Left renal pelvis (tissue), 4 donors: Measurements from ENCODE around the gene LETM1. TPM values are rescaled to one million over a fixed set of nuclear protein-coding genes. Genes with fewer than 3 reads are reported as not detected.

Source experiments
- DNase-seq, 4 donors: peaks; one replicate each; pipeline ENCODE4 v3.0.0-alpha.2; 2013; ENCODE audit warnings: low read depth in 4 of 4, low spot score in 3 of 4
- polyA plus RNA-seq, 4 donors: library from polyadenylated mRNA; unstranded; fragments of 120-200 nt; gene quantifications; one replicate each; pipeline ENCODE4 v1.2.1, GENCODE V29; 2013; ENCODE audit not compliant: insufficient read length in 4 of 4

Gene LETM1
- polyA plus RNA-seq, 4 donors = 14.8 to 30.4 (median 21.2) TPM

DNA sequence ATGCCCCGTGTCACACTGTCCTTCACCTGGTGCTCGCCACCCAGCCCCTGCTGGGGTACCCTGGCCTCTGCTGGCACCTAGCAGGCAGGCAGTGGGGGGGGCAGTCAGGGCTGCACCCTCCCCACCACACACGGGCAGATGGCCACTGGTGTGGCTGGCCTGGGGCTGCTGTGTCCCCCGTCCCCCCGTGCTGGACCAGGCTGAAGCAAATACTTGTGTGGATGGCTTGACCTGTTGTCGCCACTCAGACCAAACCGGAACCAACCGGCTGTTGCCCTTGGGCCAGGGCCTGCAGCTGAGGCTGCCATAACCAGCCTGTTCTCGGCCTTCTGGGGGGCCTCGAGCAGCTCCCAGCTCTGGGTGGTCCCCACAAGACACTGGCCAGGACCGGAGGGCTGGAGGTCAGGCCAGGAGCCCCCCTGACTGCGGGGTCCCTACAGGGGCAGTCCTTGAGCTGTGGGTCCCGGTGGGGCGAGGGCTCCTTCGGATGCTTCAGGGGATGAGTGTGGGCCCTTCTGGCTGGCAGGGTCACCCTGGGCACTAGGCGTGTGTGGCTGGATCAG, 58.6 kb downstream of the LETM1 start:
- no peak for DNase-seq

DNA sequence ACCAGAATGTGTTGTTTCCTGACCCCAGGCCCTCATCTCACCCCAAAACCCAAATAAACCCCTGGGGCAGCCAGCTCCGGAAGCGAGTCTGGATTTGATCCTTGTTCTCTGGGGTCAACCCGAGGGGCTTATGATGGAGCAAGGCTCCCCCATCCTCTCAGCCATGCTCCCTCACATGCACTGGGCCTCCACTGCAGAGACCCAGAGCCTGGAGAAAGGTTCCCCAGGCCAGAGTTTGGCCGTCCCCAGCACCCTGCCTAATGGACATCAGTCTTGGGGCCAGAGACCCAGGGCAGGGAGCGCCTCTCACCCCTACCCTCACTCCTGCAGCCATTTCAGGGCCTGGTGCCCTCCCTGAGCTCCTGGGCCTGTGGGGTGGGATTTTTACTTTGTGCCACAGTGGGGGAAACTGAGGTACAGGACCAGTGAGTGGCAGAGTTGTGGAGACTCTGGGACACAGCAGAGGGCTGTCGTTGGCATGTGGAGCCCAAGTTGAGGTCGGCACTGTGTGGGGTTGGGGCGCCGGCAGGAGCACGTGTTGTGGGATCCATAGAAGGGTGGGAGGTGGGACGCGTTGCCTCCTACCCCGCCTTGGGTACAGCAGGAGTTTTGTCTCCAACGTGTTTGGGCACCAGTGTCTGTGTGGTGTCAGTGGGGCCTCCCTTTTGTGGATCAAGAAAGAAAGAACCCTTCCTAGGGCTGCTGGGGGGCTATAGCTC, 59.3 kb downstream of the LETM1 start:
- DNase-seq = no peak

DNA sequence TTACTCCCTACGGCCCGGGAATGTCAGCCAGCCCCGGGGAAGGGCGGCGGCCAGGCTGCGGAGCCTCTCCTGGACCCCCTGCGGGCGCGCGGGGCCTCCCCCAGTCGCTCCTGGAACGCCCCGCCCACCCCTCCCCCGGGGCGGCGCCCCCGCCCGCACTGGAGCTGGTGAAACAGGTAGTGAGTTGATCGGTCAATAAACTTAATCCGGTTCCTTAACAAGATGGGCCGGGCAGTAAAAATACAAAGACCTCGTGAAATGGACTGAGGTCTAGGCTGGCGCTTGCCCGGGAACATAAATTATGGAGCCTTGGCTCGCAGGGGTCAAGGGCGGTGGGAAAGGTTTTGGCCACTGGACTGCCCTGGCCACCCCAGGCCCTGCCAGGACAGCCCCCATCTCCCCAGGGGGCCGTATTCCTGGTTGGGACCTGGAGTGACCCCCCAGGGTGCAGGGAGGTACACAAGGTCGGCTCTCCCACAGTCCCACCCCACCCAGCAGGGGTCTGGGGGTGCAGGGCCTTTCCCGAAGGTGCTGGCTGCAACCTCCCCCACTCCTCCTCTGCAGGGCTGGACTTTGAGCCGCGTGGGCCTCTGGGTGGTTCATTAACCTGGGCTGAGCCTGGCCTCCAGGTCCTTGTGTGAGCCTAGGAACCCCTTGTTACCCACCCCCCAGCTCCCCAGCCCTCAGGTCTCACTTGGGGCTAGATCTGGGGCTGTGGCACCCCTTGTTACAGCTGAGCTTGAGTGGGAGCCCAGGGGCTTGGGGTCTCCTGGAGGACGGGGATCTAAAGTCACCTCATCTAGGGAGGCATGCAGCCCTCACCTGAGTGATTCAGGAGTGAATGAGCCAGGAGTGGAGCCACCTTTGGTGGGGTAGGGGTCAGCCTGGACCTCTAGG, 60.4 kb downstream of the LETM1 start:
- no peak for DNase-seq

DNA sequence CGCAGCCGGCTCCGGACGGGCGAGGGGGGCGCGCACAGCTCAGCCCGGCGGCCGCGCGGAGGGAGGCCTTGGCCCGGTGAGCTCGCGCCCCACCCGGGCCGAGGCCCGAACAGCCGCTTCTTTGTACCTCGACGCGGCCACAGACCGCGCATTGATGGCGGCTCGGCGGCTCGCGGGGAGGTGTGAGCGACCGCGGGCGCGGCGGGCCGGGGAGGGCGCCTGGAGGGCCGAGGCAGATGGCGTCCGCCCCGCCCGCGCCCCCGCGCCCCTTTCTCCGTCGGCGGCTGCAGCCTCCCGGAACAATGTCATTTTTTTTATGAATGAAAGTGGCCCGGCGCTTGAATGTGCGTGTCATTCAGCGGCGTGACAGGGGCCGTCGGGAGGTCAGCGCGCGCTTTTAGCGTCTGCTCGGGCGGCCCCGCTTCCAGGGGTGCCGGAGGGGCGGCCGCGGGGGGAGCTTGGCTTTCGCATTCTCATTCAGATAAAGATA, 61.1 kb downstream of the LETM1 start:
- DNase-seq = no peak

DNA sequence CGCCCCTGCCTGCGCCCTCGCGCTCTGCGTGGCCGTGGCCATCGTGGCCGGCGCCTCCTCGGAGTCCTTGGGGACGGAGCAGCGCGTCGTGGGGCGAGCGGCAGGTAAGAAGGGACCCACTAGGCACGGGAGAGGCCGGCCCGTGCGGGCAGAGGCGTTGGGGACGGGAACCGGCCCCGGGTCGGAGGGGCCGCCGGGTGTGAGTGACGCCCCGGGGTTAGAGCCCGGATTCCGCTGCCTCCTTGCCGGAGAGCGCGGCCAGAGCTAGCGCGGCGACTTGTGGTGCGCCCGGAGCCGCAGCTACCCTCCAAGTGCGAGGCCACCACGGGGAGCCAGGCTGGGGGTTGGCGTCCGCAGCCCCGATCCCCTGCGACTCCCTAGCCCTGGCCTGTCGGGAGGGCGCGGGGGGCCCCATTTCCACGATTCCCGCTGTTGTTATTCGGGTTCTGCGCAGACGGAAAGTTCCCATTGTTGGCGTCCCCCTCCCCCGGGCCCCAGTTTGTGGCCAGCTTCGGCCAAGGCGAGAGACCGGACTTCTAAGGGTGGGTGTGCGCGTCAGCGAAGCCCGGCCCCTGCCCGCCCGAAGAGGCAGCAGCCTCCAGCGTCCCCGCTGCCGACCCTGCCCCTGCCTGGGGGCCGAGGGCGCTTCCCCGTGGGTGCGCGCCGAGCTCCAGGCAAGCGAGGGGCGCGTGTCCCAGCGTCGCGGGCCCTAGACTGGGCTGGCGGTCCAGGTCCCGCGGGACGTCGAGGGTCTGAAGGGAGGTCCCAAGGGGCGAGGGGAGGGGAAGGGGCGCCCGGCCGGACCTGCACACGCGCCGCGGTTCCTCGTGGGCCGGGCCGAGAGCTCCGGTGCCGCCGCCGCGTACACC, 61.8 kb downstream of the LETM1 start:
- no peak for DNase-seq

DNA sequence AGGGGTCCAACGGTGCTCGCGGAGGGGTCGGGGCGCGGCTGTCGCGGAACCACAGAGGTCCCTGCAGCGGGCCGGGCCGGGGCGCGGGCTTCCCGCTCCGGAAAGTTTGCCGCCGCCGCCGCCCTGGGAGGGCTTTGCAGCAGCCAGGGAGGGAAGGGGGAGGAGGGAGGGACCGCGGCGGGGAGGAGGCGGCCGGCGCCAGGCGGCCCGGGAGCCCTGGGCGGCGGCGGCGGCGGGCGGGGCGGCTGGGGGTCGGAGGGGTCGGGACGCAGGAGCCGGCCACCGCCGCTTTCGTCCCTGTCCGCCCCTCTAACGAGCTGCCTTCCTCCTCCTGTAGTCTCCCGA, 62.5 kb downstream of the LETM1 start:
- no peak for DNase-seq

DNA sequence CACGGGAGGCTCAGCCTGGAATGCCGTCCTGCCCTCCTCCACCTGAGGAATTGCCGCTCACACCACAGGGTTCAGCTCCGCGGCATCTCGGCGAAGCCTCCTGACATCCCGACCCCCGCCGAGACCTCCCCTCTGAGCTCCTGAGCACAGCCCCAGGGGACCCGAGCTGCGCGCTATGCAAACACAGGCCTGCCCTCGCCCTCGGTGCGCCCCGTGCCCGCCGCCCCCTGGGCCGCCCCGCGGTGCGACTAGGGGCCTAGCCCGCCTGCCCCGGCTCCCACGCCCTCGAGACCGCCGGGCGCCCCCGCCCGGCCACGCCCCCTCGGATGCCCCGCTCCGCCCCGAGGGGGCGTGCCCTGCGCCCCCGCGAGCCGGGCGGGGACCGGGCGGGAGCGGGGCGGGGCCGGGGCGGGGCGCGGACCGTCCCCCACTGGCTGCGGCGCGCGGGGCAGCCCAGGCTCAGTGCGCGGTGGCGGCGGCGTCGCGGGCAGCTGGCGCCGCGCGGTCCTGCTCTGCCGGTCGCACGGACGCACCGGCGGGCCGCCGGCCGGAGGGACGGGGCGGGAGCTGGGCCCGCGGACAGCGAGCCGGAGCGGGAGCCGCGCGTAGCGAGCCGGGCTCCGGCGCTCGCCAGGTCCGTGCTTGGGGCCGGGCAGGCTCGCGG, 63.0 kb downstream of the LETM1 start, which contains the start of gene FGFR3:
TSS of gene FGFR3 (plus strand) at position 462 of the 664 bp plus-strand sequence. CDS start 642 bp downstream, outside the sequence.
- DNase-seq = no peak

DNA sequence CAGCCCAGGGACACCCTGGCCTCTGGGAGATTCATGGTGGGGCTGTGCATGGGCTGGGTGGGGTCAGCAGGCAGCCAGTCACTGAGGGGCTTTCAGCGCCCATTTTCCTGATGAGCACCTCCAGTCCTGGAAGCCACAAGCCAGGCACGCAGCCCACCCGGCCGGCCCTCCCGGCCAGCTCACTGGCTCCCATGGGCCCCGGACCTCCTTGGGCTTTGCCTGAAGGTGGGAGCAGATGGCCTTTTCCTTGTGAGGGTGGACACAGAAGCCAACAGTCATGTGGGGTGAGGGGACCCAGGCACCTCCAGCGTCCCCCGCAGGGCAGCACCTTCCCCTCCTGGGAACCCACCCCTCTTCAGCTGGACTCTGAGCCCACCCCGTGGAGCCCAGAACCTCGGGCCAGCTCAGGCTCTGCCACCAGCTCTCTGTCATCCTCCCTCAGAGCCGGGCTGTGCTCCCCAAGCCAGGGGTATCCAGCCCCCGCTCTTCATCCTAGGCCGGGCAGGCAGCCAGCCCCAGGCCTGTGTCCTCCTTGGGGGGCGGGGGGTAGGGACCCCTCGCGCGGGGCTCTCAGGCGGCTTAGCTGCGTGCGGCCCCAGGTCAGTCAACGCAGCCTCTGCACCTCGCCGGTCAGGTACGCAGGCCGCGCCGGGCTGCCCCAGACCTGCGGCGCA, 63.7 kb downstream of the LETM1 start:
- no peak for DNase-seq

DNA sequence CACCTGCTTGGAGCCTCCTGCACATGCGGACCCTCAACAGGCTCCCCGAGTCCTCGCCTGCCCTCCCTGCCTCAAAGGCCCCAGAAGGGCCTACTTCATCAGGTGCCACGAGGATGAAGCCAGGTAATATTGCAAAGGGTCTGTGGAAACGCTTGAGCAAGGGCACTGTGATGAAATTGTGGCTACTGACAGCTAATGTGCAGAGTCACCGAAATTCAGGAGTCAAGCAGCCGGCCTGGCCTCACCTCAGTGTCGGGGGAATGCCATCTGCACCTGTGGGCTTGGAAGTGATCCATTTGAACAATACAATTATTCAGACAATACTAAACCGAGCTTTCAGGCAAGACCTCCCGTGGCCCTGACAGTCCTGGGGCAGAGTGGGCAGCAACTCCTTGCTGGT, 66.0 kb downstream of the LETM1 start:
- DNase-seq = no peak

DNA sequence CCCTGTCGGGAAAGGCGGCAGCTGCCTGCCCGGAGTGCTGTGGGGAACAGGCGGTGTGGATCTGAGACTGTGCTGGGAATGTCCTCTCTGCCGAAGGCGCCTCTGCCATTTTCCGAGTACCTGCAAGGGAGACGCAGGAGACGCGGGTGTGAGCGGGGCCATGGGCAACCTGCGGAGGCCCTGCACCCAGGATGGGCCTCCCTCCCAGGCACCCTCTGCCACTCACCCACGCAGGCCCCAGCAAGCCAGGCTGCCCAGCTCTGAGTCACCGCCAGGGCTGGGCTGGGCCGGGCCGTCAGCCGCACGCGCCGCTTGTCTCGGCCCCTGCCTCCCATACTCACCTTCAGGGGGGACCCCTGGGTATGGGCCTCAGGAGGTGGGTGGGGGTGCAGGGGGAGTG, 66.4 kb downstream of the LETM1 start:
- no peak for DNase-seq

DNA sequence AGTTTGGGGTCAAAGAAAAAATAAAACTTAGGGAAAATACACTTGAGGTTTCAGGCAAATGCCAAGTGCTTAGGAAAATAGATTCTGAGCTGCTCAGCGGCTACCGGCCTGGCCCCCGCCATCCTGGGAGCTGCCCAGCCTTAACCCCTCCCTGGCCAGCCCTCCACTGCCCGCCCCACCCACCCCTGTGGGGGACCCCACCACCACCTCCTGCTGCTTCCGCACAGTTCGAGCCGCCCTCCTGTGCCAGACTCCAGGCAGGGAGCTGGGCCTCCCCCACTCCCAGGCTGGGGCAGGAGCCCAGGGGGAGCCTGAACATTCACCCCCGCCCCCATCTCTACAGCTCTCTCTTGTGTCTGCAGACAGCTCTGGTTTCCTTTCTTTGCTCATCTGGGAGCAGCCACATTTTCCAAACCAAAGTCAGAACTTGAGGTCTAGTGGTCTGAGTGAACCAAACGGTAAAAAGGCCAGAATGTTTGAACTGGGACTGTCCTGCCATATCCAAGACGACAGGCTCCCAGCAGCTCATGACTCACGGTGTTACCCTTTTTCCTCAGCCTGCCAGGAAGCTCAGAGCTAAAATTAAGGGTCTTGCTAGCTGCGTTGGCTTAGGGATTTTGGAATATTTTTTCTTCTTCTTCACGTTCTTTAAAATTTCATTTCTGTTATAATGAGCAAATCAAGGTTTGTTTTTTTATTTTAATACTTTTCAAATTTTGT, 67.5 kb downstream of the LETM1 start:
- DNase-seq = no peak

DNA sequence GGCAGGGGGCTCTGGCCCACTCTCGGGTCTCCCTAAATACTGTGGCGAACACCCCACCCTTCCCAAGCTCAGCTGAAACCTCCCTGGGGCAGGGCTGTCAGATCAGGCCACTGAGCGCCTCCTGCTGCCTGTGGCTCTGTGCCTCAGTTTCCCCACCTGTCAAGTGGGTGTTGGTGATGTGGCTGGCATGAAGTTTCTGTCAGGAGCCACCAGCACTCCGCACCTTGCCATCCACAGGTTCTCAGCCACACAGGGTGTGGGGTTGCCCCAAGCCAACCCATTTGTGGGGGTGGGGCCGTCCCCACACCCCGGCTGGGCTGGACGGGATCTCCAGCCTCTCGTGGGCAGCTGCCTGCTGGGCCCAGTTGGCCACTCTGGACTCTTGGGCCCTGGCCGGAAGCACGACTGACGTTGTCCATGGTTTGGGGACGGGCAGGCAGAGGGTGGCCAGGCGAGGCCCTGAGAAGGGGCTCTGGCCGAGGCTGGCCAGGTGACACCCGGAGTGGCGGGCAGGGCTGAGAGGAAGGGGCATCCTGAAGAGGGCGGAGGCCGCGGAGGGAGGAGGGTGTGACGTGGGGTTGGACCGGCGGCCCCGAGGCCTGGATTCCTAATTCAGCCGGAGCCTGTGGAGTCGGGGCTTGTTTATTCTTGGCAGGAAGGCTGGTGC, 68.4 kb downstream of the LETM1 start:
- DNase-seq = no peak

DNA sequence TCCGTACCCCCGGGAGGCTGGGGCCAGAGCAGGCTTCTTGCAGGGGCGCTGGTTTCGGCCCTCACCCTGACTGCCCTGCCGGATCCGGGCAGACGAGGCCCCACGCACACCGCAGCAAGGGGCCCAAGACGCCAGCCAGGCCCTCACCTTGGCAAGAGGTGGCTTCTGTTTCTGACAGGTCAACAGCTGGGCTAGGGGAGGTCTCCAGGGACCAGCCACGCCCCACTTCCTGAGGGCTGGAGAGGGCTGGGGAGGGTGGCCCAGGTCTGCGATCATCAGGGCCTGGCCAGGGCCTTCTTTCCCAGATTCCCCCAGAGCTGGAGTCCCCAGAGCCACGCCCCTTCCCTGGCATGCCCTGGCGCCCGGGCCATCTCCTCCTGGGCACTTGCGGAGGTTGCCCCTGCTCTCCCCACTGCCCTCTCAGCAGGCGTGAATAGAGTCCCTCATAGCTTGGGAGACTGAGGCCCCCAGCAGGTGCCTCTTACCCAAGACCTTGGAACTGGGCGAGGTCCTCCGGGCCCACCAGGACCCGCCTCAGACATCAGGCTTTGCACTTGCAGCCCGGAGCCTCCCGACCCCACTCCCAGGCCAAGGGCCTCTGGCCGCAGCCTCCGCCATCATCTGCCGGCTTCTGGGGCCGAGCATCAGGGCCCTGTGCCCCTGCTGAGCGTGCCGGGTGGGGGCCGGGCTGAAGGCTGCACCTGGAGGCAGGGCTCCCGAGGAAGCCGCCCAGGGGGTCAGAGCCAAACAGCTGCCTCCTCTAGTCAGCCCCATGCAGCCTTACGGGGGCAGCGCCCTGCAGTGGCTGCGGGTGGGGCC, 69.2 kb downstream of the LETM1 start:
- no peak for DNase-seq

DNA sequence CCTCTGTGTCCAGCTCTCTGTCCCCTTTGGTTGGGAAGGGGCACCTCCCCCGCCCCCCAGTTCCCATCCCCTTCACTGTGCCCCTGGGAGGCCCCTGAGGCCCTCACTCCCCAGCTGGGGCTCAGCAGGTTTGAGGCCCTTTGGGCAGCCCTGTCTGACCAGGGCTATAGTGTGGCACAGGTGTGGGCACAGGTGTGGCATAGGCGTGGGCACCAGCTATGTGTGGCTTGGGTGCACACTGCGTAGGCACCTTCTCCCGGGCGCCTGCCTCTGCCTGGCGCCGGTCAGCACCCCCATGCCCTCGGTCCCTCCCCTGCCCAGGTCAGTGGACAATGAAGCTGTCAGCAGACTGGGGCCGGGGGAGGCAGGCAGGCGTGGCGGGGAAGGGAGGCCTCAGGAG, 70.4 kb downstream of the LETM1 start:
- no peak for DNase-seq

DNA sequence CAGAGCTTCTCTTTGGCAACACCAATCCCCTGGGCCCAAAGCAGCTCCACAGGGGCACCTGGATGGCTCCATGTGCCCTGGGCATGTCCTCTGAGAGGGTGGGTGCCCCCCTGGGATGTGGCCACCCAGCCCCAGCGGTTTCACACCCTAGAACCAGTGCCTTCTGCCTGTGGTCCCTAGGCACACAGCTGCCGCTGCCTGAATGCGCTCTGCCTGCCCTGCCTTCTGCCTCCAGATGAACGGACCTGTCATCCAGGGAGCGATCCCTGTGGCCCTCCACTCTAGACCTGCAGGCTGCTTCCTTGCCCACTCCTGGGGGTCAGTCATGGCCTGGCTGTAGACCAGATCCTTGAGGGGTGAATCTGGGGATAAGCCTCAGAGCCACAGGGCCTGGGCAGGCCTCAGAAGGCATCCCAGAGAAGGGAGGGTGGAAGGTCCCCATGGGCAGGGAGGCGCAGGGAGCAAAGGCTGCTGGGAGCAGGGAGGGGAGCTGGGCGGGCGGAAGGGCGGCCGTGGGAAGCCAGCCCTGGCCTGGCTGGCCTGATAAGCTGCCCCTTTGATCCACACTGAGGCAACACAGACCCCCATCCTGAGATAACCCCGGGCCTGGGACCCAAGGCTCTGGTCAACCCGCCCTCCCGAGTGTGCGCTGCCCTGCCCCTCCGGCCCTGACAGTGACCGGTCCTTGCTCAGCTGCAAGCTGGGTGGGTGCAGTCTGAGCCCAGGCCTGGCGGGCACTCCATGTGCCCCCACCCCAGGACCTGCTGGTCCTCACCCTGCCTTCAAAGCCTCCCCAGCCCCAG, 71.0 kb downstream of the LETM1 start:
- DNase-seq = no peak

DNA sequence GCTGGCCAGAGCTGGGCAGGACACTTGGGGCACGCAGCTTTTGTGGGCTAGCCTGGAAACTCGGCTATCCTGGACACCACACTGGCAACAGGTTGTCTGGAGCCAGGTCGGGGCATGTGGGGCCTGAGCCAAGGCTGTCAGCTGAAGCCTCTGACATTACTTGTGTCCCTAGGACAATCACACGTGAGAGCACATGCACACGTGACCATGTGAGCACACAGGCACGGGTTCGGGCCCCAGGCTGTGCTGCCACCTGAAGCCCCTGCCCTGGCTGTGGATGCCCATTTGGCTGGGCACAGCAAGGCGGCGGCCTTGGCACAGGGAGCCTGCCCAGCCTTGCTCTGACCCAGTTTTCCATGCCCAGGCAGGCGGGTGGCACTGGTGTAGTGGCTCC, 71.6 kb downstream of the LETM1 start:
- no peak for DNase-seq

DNA sequence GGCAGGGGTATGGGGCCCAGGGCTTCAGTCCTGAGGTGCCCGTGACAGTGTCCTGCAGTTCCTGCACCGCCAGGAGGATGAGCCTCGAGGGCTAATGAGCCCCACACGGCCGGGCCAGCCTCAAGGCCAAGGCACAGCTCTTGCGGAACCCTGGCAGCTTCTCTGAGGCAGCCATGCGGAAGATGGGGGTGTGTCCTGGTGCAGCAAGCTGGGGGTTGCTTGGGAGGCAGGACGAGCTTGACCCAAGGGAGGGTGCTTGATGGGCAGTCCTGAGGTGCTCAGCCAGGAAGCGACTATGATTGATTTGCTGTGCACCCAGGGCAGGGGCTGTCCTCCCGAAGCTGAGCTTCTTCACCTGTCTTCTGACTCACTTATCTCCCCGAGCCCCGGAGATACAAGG, 72.0 kb downstream of the LETM1 start:
- no peak for DNase-seq
